Fibroblast of skin of right biceps (primary cell): ENCODE data around the gene STAT5A.
"Not testable (repeated sequence)": the region's sequence is repeated elsewhere in the genome, so short reads cannot be mapped to it uniquely, and the experiment has no call there.

Experiments used
- DNase-seq: peaks from one replicate; pipeline ENCODE4 v3.0.0-alpha.2; 2013

Gene STAT5A

DNA sequence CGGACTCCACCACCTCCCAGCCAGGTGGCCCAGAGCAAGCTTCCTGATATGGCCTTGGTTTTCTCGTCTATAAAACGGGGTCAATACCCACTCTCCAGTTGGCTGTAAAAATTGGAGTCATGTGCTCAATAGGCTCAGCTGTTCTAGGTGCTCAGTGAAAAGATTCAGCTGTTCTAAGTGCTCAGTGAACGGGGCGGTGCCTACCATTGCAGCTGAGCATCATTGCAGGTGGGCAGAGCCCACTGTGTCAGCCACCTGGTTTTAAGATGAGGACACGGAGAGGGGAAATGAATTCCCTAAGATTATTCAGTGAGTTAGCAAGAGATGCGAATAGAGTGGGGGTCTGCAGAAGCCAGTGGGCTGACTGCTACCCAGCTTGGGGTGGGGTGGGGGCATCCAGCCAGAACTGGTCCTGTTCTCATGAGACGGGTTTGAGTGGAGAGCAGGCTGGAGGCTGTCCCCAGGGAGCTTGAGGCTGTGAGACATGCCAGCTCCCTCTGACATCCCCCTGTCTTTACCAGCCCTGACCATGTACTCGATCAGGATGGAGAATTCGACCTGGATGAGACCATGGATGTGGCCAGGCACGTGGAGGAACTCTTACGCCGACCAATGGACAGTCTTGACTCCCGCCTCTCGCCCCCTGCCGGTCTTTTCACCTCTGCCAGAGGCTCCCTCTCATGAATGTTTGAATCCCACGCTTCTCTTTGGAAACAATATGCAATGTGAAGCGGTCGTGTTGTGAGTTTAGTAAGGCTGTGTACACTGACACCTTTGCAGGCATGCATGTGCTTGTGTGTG, 21.9 kb downstream of the STAT5A start:
- DNase-seq, result no peak

- no peak for DNase-seq
Observed at GRCh38 chr17:42310787-42311215, 22.5 kb downstream of the STAT5A start.

- peak; percentile 86 for DNase-seq
Observed at GRCh38 chr17:42311240-42312034, 23.1 kb downstream of the STAT5A start.

- DNase-seq, result no peak
Observed at GRCh38 chr17:42312035-42312284, 23.7 kb downstream of the STAT5A start.

DNA sequence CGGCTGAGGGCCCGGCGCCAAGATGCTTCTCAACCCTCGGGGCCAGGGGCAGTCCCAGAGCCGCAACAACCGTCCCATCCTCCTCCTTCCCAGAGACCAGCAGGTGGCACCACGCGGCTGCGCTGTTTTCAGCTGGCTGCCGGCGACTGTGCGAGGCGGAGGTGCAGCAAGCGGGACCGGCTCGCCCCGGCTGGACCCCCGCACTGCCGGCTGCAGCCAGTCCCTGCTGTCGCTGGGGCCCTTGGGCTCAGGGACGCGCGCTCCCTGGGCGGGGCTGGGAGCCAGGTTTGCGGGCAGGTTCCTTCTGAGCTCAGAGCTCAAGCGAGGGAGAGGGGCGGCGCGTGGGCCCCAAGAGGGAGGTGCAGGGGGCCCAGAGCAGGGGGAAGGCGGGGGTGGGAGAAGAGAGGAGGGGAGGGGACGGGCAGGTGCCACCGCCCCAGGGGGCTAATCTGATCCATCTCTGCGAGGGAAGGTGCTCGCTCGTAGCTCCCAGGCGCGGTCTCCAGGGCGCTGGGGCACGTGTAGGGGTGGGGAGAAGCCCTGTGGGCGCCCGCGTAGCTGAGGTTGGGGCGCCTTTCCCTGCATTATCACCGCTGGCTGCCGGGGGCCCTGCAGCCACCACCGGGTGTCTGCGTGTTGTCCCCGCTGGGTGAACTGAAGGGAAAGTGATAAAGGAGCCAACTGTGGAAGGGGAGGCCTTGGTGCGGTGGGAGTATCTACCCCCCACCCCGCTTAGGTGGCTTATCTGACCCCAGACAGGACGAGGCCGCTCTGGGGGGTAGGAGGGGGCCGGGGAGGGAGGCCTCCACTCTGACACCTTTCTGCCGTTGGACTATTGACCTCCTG, 24.2 kb downstream of the STAT5A start:
- DNase-seq, result peak; percentile 81

DNA sequence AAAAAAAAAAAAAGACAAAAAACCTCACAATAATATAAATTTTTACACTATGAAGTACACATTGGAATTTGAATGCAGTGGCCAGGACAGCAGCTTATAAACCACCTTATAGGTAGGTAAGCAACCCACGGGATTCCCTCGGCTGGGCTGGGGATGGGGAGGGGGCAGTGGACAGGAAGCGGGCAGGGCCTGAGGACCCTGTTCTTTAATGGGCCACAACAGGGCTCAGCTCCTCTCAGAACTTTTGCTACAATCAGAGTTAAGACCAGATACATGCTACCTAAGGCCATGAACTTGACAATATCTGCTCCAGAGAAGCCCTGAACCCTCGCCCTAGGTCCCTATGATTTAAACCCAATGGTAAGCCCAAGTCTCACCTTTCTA, 25.1 kb downstream of the STAT5A start:
- no peak for DNase-seq

GRCh38 chr17:42313773-42314566, 25.7 kb downstream of the STAT5A start:
- DNase-seq, result no peak

DNA sequence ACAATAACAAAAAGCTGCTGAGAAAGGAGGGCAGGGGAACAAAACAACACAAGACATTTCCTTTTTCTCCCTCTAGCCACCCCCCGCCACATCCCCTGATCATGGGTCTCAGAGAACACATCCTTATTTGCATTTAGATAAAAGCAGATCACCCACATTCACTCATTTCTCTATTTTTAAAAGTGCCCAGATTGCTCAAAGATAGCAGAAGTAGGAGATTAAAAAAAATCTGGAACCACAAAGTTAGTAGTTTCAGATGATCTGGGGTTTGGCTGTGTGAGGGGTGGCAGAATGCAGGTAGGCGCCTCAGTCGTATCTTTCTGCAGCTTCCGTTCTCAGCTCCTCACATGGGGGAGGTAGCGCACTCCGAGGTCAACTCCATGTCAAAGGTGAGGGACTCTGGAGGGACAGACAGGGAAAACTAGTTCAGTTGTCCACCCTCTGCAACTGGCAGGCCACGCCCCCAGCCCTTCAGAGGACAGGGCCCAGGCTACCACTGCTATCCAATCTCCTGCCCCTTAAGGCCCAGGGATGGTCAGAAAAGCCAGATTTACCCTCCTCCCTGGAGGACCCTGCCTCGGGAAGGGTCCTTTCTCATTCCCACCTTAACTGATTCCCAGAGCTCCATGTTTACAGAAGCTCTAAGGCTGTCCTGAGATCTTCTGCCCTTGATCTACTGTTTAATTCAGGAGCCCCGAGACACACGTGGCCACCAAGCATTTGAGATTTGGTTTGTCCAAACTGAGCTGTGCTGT, 27.3 kb downstream of the STAT5A start:
- no peak for DNase-seq

DNA sequence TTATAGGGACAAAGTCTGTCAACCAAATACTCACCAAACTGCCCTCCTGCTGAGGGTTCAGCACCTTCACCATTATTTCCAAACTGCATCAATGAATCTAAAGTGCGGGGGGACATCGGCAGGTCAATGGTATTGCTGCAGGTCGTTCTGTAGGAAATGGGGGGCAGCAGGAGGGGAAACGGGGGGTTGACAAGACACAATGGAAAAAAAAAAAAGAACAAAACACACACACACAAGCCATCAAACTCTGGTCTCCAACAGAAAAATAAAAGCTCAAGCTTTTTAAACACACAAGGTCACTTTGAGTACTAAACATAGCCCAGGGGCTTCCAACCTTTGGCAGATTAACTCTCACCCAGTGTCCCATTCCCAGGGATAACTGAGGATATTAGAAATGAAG, 28.5 kb downstream of the STAT5A start:
- no peak for DNase-seq

DNA sequence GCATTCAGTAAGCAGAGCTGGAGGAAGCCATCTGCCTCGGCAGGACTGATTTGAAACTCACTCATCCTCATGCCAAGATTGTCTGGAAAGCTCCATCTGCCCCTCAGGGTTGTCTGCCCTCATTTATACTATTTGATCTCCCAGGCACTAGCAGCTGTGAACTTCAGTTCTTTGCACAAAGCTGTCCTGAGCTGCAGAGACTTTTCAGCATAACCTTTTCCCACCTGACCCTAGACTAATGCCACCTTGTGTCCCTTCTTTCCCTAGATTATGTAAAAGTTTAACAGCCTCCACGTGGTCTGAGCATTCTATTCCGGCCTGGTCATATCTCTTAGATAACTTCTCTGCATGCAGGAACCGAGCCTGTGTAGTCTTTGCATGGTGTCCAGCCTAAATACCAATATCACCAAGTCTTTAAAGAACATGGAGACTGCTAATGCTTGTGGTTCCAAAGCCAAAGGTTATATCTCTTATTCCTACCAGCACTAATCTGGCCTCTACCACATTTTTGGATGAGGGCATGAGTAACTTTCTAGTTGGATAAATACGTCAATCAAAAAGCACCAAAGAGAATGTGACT, 29.1 kb downstream of the STAT5A start:
- no peak for DNase-seq

DNA sequence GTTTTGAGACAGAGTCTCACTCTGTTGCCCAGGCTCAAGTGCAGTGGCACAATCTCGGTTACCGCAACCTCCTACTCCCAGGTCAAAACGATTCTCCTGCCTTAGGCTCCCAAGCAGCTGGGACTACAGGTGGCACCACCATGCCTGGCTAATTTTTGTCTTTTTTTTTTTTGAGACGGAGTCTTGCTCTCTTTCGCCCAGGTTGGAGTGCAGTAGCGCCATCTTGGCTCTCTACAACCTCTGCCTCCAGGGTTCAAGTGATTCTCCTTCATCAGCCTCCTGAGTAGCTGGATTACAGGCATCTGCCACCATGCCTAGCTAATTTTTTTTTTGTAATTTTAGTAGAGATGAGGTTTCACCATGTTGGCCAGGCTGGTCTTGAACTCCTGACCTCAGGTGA, 29.7 kb downstream of the STAT5A start:
- not testable (repeated sequence) for DNase-seq

GRCh38 chr17:42321555-42321954, 33.3 kb downstream of the STAT5A start:
- no peak for DNase-seq

DNA sequence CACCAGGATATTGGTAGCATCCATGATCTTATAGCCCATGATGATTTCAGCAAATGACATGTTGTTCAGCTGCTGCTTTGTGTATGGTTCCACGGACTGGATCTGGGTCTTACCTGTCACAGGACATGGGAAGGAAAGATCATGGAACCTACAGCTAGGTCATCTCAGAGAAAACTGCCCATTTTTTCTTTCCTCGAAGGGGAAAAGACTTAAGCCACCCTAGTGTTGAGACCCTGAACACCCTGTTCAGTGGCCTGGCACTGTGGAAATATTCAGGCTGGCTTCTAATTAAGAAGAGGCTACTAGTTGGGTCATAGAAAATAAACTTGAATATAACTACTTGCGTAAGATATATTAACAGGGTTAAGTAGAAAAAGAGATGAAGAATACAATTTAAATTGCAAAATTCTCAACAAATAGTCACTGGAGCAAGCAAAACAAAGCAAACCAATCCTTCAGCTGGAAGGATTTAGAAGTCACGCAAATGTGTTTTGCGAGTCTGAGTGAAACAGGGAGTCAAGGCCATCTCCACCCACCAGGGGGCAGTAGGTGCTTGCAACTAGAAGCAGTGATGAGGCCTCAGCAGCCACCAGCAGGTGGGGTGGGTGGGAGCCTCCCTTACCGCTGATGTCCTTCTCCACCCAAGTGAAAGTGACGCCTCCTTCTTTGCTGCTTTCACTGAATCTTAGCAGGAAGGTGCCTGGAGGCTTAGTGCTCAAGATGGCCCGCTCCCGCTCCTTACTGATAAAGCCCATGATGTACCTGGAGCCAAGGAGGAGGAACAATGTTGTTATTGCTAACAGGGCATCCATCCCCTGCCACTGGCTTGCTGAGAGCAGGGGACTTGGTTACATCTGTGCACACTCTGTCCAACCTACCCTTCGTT, 34.3 kb downstream of the STAT5A start:
- peak; percentile 89 for DNase-seq

DNA sequence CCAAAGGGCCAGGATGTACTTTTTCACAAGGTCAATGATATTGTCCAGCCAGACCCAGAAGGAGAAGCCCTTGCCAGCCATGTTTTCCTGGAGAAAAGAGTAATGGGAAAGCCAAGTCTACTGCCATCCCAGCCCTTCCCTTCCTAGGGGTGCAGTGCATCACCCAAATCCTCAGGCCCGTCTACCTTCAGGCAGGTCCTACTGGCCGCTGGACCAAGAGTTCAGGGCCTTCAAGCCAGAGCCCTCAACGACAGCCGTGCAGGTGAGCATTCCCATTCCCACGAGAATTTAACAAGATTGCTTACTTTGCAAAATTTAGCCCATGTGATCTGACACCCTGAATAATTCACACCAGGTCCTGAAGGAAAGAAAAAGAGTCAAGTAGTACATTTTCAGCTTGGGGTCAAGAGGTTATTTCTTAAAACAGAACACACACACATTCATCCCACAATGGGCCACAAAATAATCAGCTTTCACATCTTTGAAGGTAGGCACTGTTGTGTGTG, 35.0 kb downstream of the STAT5A start:
- DNase-seq, result no peak

DNA sequence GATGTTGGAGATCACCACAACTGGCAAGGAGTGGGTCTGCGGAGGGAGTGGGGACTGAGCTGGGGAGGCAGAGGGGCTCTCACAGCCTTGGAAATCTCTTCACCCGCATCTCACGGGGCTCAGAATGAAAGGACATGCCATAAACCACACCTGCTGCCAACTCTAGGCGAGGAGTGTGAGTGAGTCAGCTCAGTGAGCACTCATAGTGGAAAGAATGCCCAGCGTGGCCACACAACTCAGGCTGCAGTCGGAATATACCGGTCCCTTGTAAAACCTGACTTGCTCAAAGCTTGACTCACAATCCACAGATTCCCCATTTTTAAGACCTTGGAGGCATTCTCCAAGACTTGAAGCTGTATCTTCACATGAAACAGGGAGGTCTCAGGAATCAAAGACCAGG, 36.7 kb downstream of the STAT5A start:
- peak; percentile 82 for DNase-seq

DNA sequence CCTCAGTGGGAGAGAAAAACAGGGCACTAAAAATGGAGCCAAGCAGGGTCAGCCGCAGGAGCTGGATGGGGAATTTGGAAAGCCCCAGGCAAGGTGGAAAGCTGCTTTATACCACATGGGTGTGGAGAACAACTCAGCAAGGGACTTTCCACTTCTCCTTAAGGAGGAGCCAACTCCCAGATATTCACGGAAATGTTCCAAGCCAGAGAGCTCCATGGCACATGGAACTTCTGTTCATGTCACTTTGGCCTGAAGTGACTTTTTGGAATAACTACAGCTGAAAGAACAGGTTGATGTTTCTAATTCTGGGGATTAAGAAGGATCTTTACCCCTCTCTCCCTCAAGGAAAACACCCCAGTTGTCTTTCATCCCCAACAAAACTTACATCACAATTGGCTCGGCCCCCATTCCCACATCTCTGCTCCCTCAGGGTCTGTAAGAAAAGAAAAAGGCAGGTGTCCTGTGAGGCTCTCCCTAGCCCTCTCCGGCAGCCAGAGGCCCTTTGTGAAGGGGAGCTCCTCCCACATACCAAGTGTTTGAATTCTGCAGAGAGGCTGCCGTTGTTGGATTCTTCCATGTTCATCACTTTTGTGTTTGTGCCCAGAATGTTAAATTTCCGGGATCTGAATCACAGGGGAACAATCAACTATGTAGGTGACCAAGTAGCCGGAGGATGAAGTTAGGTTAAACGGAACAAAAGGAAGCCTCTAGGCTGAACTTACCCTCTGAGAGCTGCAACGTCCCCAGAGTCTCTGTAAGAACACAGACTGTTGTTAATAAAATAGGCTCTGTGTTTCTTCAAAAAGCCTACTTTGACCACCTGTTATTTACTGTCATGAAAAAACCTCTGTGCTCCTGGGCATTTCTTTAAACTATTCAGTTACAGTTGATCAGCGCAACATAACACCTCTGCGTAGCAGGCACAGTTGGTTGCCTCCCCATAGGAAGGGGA, 41.0 kb downstream of the STAT5A start:
- DNase-seq, result peak; percentile 75

- no peak for DNase-seq
Observed at GRCh38 chr17:42333053-42333452, 44.8 kb downstream of the STAT5A start.

- DNase-seq, result peak; percentile 61
Observed at GRCh38 chr17:42334677-42335076, 46.4 kb downstream of the STAT5A start.

DNA sequence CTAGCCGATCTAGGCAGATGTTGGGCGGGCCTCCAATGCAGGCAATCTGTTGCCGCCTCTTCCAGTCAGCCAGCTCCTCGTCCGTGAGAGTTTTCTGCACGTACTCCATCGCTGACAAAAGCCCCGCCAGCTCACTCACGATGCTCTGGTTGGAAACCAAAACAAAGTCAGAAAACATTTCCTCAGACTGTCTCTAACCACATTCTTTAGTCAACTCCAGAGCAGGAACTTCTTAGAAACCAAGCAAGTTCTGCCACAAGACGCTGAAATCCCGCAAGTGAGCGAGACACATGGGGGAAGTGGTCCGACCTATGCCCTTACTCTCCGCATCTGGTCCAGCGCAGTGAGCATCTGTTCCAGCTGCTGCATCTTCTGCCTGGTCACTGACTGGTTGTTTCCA, 49.1 kb downstream of the STAT5A start:
- peak; percentile 80 for DNase-seq
